PC-3 (cell line): ENCODE results near the gene SLC30A7.

ENCODE experiments used
- EZH2 ChIP-seq: fragments of 300-600 bp; sonication (generic); IDR thresholded peaks from one replicate; pipeline ENCODE4 v1.6.1; 2017; ENCODE audit warnings: antibody characterized with exemption, mild to moderate bottlenecking, low read length; ENCODE audit not compliant: unreplicated experiment
- EZH2phosphoT487 ChIP-seq: fragments of 300-600 bp; sonication (generic); IDR thresholded peaks from 2 replicates; pipeline ENCODE4 v1.6.1; 2018; ENCODE audit warnings: mild to moderate bottlenecking, antibody characterized with exemption, low read length, borderline replicate concordance
- TF ChIP-seq, protein P1 (sequence below): fragments of 300-600 bp; sonication (generic); conservative IDR thresholded peaks from 2 replicates; pipeline ENCODE4 v1.5.1; 2017; ENCODE audit warnings: antibody characterized with exemption, low read depth, mild to moderate bottlenecking, low read length

DNA sequence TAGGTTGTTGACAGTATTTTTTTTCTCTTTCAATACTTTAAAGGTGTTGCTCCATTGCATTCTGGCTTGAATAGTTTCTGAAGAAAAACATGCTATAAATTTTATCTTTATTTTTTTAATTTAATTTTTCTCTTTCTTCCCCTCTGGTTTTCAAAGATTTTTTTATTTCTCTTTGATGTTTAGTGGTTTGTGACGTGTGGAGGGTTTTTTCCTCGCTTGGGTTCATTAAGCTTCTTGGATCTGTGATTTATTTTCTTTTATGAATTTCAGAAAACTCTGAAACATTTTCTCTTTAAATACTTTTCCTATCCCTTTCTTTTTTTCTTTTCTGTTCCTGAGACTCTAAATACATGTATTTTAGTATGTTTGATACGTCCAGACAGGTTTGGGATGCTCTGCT, 9.3 kb downstream of the SLC30A7 start:
- TF ChIP-seq EZH2phosphoT487 = no peak
- TF ChIP-seq, protein P1, sequence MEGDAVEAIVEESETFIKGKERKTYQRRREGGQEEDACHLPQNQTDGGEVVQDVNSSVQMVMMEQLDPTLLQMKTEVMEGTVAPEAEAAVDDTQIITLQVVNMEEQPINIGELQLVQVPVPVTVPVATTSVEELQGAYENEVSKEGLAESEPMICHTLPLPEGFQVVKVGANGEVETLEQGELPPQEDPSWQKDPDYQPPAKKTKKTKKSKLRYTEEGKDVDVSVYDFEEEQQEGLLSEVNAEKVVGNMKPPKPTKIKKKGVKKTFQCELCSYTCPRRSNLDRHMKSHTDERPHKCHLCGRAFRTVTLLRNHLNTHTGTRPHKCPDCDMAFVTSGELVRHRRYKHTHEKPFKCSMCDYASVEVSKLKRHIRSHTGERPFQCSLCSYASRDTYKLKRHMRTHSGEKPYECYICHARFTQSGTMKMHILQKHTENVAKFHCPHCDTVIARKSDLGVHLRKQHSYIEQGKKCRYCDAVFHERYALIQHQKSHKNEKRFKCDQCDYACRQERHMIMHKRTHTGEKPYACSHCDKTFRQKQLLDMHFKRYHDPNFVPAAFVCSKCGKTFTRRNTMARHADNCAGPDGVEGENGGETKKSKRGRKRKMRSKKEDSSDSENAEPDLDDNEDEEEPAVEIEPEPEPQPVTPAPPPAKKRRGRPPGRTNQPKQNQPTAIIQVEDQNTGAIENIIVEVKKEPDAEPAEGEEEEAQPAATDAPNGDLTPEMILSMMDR = no peak
- TF ChIP-seq EZH2 = no peak
